HG03469 (cell line): ENCODE results near the gene PCDHB10.

Experiments
- ATAC-seq: cut with Tn5 transposase; IDR thresholded peaks from one replicate; pipeline ENCODE4 v1.9.1; 2021; ENCODE audit warnings: mild to moderate bottlenecking, moderate library complexity, moderate number of reproducible peaks; ENCODE audit not compliant: unreplicated experiment

The PCDHB10 gene

GRCh38 chr5:141236516-141237313 is 44.6 kb downstream of the PCDHB10 start:
- ATAC-seq = no peak

- ATAC-seq = no peak
Observed at GRCh38 chr5:141241496-141241895, 49.3 kb downstream of the PCDHB10 start.
